GM21619 (cell line): ENCODE data around the gene ERCC8.

Experiments
- ATAC-seq: cut with Tn5 transposase; IDR thresholded peaks from one replicate; pipeline ENCODE4 v1.9.1; 2021; ENCODE audit not compliant: unreplicated experiment

The ERCC8 gene

DNA sequence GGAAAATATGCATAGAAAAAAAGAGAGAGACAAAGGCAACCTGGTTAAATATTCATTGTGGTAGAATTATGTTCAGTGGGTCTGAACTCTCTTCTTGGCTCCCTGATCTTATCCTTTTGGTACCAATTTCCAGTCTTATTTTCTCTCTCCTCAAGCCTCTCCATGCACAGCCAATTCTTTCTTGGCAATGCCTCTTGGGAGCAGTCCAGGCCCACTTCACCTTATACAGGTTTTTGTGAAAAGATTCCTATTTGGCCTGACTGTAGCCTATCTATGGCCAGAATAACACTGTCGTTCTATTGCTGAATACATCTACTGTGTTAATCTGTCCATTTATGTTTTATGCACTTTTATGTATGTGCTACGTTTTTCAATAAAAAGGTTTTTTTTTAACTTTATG is 103.5 kb downstream of the ERCC8 start:
- ATAC-seq = no peak

DNA sequence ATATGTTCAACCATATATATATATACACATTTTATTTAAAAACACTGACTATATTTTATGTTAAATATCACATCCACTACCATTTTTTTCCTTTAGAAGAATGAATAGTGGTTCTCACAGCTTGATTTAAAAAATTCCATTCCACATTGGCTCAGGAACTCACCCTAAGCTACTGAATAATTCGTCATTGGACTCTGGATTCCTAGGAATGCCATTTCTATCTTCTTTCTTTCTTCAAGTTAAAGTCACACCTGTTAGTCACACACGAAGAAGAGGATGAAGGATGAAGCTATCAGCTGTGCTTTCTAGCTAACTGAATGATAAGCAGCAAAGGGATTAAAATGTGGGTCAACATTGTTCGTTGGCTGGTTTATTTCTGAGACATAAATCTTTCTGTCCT is 108.7 kb downstream of the ERCC8 start:
- ATAC-seq = no peak

DNA sequence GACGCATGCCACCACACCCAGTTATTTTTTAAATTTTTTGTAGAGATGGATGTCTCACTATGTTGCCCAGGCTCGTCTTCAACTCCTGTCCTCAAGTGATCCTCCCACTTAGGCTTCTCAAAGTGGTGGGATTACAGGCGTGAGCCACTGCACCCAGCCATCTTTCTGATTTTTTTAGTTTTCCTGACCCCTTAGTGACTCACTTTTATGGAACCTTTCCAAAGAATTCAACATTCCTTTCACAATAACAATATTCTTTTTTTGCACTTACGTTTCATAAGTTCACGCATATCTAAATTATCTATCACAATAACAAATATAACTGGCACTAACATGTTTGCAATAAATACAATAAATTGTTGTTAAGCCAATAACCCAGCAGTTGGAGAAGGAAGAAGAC is 109.3 kb downstream of the ERCC8 start:
- no peak for ATAC-seq

DNA sequence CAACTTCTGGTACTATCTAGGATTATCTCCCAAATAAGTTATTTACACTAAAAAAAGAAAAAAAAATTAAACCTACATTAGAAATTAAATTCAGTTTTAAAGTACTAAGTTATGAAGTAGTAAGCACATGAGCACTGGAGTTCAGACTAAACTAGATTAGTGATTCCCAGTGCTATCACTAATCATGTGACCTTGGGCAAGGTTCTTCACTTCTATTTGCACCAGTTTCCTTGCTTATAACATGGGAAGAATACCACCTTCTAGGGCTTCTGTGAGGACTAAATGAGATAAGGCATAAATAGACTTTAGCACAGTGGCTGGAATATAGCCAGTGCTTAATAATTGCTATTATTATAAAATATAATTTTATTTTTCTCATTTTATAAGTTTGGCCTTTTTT is 111.3 kb downstream of the ERCC8 start:
- ATAC-seq = no peak

DNA sequence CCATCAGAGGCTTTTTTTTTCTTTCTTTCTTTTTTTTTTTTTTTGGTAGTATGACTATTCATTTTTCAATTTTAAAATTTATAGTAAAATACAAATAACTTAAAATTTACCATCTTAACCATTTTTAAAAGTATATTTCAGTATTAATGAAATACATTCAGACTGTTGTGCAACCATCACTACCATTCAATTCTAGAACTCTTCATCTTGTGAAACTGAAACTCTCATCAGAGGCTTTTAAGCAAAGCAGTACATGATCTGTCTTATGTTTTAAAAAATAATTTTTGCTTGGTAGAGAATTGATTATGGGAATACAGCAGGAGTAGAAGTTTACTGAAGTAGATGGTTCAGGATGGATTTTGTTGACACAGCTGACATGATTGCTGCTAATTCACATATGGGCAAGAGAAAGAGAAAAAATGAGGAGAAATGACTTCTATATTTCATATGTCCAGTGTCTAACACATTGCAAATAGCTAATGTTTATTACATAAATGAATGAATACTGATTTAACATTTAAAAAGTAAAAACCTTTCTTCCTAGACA is 114.2 kb downstream of the ERCC8 start:
- peak; percentile 60 for ATAC-seq

DNA sequence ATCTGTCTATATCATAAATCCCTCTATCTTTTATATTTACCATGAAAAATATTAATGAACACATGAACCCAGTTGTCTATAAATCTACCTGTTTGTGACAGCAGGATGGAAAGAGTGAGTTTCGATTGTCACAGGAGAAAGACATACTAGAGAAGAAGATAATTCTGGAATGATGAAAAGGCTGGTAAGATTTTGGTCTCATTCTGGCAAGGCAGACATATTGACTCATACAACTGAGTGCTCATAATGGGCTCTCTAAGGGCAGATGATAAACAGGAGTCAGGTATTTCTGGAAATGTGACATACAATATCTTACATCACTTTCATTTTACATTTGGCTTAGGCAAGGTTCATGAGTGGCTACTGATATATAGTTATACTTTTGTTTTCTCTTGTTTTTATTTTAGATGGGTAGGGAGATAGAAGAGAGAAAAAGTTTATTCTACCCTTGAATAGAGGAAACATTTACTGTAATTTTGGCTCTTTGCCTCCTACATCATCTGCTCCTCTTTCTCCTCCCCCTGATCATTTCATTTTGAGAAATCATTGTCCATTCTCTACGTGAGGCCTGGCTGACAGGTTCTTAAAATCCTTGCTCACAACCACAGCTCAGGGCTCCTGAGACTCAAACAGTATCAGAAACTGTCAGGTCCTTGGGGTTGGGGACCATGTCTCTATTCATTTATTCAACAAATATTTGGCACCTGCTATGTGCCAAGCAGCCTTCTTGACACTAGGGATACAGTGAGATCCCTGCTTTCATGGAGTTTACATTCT is 115.2 kb downstream of the ERCC8 start:
- ATAC-seq = no peak

DNA sequence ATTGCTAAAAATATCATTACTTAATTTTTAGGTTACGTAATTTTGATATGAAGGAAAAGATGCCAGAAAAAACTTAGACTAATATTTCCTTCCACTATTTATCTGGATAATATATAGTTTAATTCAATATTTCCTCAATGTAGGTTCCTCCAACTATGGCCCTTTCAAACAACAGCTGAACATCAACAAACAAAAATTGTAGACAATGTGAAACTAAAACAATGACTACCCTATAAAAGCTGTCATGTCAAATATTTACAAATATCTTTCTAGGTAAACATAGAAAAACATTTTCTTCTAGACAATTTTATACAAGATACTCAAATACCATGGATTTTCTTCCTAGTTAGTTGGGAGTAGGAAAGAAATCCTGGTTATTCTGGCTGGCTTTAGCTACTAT is 117.7 kb downstream of the ERCC8 start:
- no peak for ATAC-seq

DNA sequence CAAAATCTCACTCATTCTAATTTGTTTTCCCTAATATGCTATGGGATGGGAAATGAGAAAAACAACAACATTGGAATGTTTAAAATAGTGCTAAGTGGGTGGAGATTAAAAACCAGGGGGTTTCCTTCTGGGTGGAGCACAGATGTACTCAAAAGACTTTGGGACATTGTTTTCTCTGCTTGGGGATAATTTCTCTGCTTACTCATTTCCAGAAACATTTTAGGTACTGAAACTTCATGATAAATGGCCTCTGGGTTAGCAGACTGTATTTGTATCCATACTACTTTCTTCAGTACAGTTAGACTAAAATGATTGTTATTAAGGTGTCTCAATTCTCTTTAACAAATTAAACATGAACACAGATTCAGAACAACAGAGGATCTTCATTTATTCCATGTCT is 118.2 kb downstream of the ERCC8 start:
- peak; percentile 64 for ATAC-seq
